ENCODE data around the gene SCARB2.
"Not testable (repeated sequence)": the region's sequence is repeated elsewhere in the genome, so short reads cannot be mapped to it uniquely, and the experiment has no call there.

Gene SCARB2

GRCh38 chr4:76213415-76214176 lies at the start of gene SCARB2:
TSS of gene SCARB2 (minus strand) at chr4:76213824. CDS start at chr4:76213543, 281 bp downstream.
- peak; percentile 78 for DNase-seq

DNA sequence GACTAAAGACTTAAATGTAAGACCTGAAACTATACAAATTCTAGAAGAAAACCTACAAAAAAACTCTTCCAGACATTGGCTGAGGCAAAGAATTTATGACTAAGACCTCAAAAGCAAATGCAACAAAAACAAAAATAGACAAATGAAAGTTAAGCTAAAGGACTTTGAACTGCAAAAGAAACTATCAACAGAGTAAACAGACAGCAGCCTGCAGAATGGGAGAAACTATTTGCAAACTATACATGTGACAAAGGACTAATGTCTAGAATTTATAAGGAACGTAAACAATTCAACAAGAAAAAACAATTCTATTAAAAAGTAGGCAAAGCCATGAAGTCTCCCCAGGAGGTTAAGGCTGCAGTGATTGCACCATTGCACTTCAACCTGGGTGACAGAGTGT lies 46.9 kb upstream of the SCARB2 start:
- no peak for DNase-seq

- no peak for DNase-seq
These were observed 44.2 kb upstream of the SCARB2 start for GRCh38 chr4:76257824-76258223.

DNA sequence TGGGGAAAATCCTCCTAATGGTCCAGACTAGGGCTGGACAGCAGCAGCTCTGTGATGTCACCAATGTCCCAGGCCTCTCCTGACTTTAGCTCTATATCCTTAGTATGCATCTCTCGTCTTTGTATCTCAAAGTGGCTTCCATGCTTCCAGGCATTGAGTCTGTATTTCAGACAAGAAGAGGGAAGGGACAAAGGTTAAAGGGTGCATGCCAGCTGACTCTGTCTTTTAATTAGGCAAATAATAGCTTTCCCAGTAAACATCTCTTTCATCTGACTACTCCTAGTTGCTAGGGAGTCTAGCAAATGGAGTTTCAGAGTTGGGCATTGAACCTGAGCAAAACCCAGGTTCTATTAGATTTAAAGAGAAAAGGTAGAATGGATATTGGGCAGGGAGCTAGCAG lies 43.3 kb upstream of the SCARB2 start:
- no peak for DNase-seq

GRCh38 chr4:76256032-76256431 lies 42.4 kb upstream of the SCARB2 start:
- no peak for DNase-seq

DNA sequence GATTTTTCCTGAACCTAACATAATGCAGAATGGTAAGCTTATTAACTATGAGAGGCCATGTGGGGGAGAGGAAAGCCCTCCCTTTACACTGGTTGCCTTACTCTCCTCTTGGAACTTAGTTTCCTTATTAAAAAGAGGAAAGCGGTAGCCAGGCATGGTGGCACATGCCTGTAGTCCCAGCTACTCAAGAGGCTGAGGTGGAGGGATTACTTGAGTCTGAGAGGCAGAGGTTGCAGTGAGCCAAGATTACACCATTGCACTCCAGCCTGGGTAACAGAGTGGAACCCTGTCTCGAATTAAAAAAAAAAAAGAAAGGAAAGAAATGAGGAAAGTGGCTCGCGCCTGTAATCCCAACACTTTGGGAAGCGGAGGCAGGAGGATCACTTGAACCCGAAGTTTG lies 39.9 kb upstream of the SCARB2 start:
- no peak for DNase-seq

DNA sequence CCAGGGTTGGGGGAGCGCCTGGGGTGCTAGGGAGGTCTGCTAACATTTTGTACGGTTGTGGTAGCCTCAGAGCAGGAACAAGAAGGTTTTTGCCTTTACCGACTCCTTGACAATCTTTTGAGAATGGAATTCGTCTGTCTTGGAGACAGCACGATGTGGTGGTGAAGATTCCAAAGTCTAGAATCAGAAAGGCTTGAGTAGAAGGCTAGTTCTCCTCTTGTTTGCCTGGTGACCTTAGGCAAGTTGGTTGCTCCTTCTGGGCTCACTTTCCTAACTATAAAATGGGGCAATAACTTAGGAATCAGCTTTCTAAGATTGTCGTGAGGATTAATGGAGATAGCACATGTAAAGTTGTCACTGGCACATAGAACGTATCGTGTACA lies 38.6 kb upstream of the SCARB2 start:
- DNase-seq, result no peak

- peak; percentile 69 for DNase-seq
These were observed 38.0 kb upstream of the SCARB2 start, which contains the start of gene FAM47E for GRCh38 chr4:76251441-76252270. TSS of gene FAM47E (plus strand) at chr4:76251721. CDS start at chr4:76251747, 26 bp downstream.

DNA sequence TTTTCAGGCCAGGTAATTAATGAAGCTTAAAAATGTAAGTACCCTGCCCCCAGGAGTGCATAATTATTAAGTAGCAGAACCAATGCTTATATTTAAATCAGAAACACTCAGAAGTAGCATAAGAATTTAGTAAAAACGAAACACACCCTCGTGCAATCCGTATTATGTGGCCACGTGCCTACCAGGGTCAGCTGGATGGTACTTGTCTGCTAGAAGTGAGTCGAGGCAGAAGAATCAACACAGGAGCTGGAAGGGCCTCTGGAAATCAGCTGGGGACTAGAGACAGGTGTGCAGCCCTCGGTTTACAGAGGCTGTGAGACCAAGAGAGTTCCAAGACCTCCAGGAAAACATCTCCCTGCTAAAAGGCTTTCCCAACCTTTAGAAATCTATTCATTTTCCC lies 37.3 kb upstream of the SCARB2 start:
- no peak for DNase-seq

- no peak for DNase-seq
These were observed 33.2 kb upstream of the SCARB2 start for GRCh38 chr4:76246852-76247251.

DNA sequence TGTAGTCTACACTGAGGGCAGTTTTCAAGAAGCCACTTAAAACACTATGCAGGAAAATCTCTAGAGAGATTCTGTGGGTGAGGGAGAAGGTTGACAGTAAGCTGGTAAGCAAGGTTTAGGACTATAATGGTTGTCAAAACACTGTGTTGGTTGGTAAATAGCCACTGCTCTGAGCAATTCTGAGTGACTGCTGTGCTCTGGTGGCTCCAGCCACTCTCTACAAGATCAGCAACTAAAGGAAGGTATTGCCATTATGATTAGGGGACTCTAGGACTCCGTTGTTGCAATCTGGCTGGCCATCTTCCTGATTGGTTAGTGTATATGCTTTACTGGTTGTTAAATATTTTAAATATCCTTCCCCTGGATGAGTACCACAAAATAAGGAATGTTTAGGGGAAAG lies 32.4 kb upstream of the SCARB2 start:
- no peak for DNase-seq

- not testable (repeated sequence) for DNase-seq
These were observed 30.3 kb upstream of the SCARB2 start for GRCh38 chr4:76243877-76244276.

DNA sequence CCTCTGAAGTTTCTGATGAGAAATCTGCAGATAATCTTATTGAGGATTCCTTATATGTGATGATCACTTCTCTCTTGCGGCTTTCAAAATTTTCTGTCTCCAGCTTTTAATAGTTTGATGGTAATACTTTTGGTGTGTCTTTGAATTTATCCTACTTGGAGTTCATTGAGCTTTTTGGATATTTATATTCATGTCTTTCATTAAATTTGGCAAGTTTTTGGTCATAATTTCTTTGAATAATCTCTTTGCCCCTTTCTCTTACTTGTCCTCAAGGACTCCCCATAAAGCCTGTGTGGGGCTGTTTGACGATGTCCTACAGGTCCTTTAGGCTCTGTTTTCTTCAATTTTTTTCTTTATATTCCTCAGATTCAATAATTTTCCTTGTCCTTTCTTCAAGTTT lies 26.6 kb upstream of the SCARB2 start:
- DNase-seq, result no peak

GRCh38 chr4:76238701-76239100 lies 25.1 kb upstream of the SCARB2 start:
- no peak for DNase-seq

DNA sequence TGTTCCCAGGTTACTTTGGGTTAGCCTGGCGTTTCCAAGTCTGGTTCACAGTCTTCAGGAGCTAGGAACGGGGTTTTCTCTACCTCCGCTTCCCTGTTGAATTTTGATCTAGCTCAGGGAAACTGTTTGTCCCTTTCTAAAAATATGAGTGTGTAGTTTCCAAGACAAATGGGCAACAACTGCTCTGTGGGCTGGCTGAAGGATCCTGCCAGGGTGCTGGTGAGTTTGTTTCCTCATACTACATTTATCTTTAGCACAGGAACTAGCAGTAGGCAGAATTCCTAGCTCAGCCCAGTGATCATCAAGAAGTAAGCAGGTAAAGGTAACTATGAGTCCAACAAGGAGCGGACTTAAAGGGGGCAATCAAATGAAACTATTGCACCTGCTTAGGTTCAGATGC lies 24.6 kb upstream of the SCARB2 start:
- no peak for DNase-seq

GRCh38 chr4:76235915-76236314 lies 22.3 kb upstream of the SCARB2 start:
- no peak for DNase-seq

DNA sequence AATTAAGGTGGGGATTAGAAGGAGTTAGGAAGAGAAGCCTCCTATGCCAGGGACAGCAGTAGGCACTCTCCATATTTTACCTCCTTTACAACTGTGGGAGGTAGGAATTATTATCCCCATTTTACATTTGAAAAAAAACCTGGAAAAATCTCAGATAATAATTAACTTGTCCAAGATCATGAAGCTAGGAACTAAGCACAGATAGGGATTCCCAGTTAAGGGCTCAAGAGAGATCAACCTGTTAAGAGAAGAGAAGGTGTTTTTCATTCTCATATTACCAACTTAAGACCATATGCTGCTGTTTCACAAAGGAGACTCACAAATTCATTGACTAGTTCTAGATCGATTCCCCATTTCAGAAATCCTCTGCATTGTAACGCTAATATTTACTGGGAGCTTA lies 21.8 kb upstream of the SCARB2 start:
- DNase-seq, result peak; percentile 38

- no peak for DNase-seq
These were observed 21.0 kb upstream of the SCARB2 start for GRCh38 chr4:76234679-76235044.

DNA sequence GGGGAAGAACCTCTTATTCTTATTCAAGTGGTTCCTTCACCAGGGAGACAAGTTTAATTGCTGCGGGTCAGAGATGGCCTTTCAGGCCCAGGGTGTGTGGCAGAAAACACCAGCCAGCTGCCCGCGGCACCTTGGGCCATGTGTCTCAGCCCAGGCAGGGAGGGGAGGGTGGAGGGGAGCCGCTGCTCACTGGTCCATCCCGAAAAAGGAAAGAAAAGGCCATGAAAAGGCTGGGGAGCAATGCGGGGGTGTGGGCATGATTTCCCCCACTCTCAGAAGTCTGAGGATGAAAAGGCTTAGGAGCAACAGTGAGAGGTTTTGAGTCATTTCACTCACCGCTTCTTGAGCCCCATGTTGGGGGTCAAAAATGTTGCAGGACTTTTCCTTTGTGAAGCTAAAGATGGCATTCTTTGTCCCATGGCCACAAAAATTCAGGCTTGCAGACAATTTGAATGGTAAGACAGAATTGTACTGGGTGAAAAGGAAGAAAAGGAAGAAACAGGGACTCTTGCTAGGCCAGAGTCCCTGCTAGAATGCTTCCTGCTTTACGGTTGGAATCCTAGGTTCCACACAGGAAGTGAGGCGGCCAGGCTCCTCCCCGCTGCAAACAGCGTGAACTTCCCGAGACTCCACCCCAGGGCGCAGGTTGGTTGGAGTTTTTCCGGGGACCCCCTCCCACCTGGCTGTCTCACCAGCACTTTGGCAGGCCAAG lies 20.5 kb upstream of the SCARB2 start:
- no peak for DNase-seq

DNA sequence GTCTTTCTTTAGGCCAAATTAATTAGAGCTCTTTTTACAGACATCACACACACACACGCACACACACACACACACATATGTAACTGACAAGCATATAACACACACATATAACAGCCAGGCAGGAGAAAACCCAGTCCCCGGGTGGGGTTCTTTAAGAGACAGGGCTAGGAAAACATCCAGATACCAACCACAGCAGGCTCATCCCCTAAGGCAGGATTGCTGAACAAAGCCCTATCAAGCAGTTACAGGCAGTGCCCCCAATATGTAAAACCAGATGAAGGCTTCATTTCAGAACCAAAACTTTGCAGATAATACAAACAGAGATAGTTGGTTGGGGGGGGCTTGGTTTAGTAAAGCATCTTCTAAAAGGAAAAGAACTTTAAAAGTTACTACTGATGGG lies 19.9 kb upstream of the SCARB2 start:
- no peak for DNase-seq

GRCh38 chr4:76233083-76233482 lies 19.5 kb upstream of the SCARB2 start:
- DNase-seq, result no peak

- no peak for DNase-seq
These were observed 19.1 kb upstream of the SCARB2 start for GRCh38 chr4:76232681-76233080.

- no peak for DNase-seq
These were observed 12.8 kb upstream of the SCARB2 start for GRCh38 chr4:76226418-76226817.

DNA sequence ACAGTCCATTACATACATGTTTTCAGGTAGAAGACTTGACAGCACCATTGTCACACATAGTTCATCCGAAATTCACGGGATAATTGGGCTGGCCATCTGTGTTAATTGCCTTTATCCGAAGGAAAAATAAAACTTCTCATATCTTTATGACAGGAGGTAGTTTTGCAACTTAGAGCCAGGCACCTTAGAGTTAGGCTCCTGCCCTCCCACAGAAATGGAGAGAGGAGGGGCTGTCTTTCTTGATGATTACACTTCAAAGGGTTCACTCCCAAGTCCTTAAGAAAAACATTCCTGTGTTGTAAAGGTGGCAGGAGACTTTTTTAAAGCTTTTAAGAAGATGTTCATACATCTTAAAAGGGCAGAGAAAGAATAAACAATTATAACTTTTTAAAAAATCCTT lies 10.5 kb upstream of the SCARB2 start:
- no peak for DNase-seq
